H1 (cell line): ENCODE results near the gene DLG4. TPM values are rescaled to one million over a fixed set of nuclear protein-coding genes. Genes with fewer than 3 reads are reported as not detected.

Source experiments
- BACH1 ChIP-seq: IDR thresholded peaks from 2 replicates; pipeline ENCODE4 v1.6.1; 2012; ENCODE audit warnings: low read length, improper control_type of control experiment
- SP2 ChIP-seq: IDR thresholded peaks from 2 replicates; pipeline ENCODE4 v1.6.1; 2012; ENCODE audit warnings: mild to moderate bottlenecking, low read length, inconsistent platforms
- polyA plus RNA-seq, 7 experiments: library from polyadenylated mRNA; depleted of rRNA in 3 of 7; stranded (reverse) in 5 of 7; unstranded in 2 of 7; fragments of >200 nt in 5 of 7; fragments of 200-250 nt in 2 of 7; gene quantifications; 1 replicate in 5 of 7; 2 replicates in 1 of 7; 4 replicates in 1 of 7; pipeline versions ENCODE4 v1.2.1 to v1.2.3, GENCODE V29; 2011 to 2013; ENCODE audit warnings: missing spikeins in 2 of 7, mixed read lengths in 2 of 7
- total RNA-seq: library from RNA; stranded (reverse); fragmentation: NEBNext Ultra II Directional; extraction: Animal tissue kit (Norgen Biotek cat#: 25700); gene quantifications from 2 replicates; pipeline ENCODE4 v1.2.1, GENCODE V29; 2021
- TF ChIP-seq, protein P1 (sequence below): IDR thresholded peaks from 2 replicates; pipeline ENCODE4 v1.6.1; 2012; ENCODE audit warnings: low read length, inconsistent platforms
- TF ChIP-seq, protein P2 (sequence below): IDR thresholded peaks from 2 replicates; pipeline ENCODE4 v1.6.1; 2011; ENCODE audit warnings: low read length, improper control_type of control experiment

Gene DLG4
- total and polyA plus RNA-seq, 2 of the 8 experiments (the other 6 are each of a cell fraction or from before 2014, with no cell fraction given), result 18.9 to 45.9 TPM

DNA sequence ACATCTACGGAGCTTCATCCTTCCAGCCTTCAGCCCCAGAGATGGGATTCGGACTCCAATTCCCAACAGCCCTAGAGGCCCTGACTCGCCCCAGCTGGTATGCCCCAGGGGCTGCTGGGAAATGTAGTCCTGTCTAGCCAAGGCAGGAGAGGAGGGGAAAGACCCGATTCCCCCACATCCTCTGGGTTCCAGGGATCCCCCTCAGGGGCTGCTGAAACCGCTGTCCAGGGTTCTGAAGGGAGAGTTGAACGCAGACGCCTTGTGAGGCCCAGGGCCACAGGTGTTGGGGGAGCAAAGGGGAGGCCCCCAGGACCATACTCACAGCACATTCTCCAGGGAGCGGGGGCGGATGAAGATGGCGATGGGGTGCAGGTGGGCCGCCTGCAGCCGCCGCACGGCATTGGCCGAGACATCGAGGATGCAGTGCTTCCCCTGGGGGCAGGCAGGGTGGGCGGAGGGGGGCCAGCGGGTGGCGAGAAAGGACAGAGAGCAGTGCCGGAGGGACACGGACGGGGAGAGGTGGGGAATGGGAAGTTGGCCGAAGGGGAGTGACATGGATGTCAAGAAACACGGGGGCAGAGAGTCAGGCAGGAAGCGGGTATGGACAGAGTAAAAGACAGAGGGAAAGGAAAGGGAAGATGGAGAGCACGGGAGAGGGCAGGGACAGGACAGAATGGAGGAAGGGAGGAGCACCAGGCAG is 27.9 kb downstream of the DLG4 start (continued):
- TF ChIP-seq, protein P1, sequence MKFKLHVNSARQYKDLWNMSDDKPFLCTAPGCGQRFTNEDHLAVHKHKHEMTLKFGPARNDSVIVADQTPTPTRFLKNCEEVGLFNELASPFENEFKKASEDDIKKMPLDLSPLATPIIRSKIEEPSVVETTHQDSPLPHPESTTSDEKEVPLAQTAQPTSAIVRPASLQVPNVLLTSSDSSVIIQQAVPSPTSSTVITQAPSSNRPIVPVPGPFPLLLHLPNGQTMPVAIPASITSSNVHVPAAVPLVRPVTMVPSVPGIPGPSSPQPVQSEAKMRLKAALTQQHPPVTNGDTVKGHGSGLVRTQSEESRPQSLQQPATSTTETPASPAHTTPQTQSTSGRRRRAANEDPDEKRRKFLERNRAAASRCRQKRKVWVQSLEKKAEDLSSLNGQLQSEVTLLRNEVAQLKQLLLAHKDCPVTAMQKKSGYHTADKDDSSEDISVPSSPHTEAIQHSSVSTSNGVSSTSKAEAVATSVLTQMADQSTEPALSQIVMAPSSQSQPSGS, result 0 out of 2 replicates have a peak, but pooled peaks have one; percentile 39
- TF ChIP-seq, protein P2, sequence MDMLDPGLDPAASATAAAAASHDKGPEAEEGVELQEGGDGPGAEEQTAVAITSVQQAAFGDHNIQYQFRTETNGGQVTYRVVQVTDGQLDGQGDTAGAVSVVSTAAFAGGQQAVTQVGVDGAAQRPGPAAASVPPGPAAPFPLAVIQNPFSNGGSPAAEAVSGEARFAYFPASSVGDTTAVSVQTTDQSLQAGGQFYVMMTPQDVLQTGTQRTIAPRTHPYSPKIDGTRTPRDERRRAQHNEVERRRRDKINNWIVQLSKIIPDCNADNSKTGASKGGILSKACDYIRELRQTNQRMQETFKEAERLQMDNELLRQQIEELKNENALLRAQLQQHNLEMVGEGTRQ, result peak; percentile 51; the same call in 1 of the 2 replicates
- TF ChIP-seq BACH1 (no peak), SP2 (no peak)
